HL-60/S4 treated with retinoic acid at 250 ng/mL for 4 days and 3 days (cell line): Measurements from ENCODE around the gene UBE2V1.
"Not testable (repeated sequence)": the region's sequence is repeated elsewhere in the genome, so short reads cannot be mapped to it uniquely, and the experiment has no call there.

Experiments
- in situ Hi-C: fragments of 300-500 bp; cut with MboI; formaldehyde crosslinking; loops from 2 replicates; pipeline ENCODE4 v1.7.0; 2022; ENCODE audit warnings: low sequenced_read_pairs

UBE2V1 gene

GRCh38 chr20:50115591-50116367 is 2.8 kb upstream of the UBE2V1 start:
- in situ Hi-C loops, result no loop called here

- in situ Hi-C loops, result no loop called here
Measured at GRCh38 chr20:50115041-50115512, 2.1 kb upstream of the UBE2V1 start.

GRCh38 chr20:50113420-50114224 is 672 bp upstream of the UBE2V1 start:
- in situ Hi-C loops, result no loop called here

- in situ Hi-C loops, result no loop called here
Measured at GRCh38 chr20:50111829-50112495, 988 bp downstream of the UBE2V1 start.

GRCh38 chr20:50111120-50111828 is 1.7 kb downstream of the UBE2V1 start:
- in situ Hi-C loops, result no loop called here

GRCh38 chr20:50110141-50111047 is 2.6 kb downstream of the UBE2V1 start:
- in situ Hi-C loops, result no loop called here

GRCh38 chr20:50108556-50109235 is 4.3 kb downstream of the UBE2V1 start:
- in situ Hi-C loops, result no loop called here

GRCh38 chr20:50107796-50108331 is 5.1 kb downstream of the UBE2V1 start:
- in situ Hi-C loops, result no loop called here

- in situ Hi-C loops, result no loop called here
Measured at GRCh38 chr20:50107086-50107660, 5.8 kb downstream of the UBE2V1 start.

- in situ Hi-C loops, result not testable (repeated sequence)
Measured at GRCh38 chr20:50106669-50107068, 6.3 kb downstream of the UBE2V1 start.

GRCh38 chr20:50103464-50104107 is 9.4 kb downstream of the UBE2V1 start:
- in situ Hi-C loops, result not testable (repeated sequence)

GRCh38 chr20:50102551-50102950 is 10.4 kb downstream of the UBE2V1 start:
- in situ Hi-C loops, result not testable (repeated sequence)

GRCh38 chr20:50101887-50102286 is 11.1 kb downstream of the UBE2V1 start:
- in situ Hi-C loops, result no loop called here

- in situ Hi-C loops, result no loop called here
Measured at GRCh38 chr20:50101281-50101680, 11.7 kb downstream of the UBE2V1 start.

- in situ Hi-C loops, result no loop called here
Measured at GRCh38 chr20:50100552-50100951, 12.4 kb downstream of the UBE2V1 start.

- in situ Hi-C loops, result no loop called here
Measured at GRCh38 chr20:50099565-50099991, 13.4 kb downstream of the UBE2V1 start.

- in situ Hi-C loops, result no loop called here
Measured at GRCh38 chr20:50099113-50099512, 13.8 kb downstream of the UBE2V1 start.

GRCh38 chr20:50098259-50098658 is 14.7 kb downstream of the UBE2V1 start:
- in situ Hi-C loops, result no loop called here
